Measurements from ENCODE around the gene MADCAM1. TPM values are rescaled to one million over a fixed set of nuclear protein-coding genes. Genes with fewer than 3 reads are reported as not detected.

The MADCAM1 gene
- total and polyA plus RNA-seq, 2 of the 8 experiments (the other 6 are each of a cell fraction or from before 2014, with no cell fraction given) = 2.3 to 3.0 TPM

- 91% methylated on average over 24 of the region's 89 CpGs; no CpG with 5 or more reads in 1 of the 2 experiments for WGBS, 2 experiments (ENCODE audit: extremely low coverage in 1 of 2, insufficient coverage in 1 of 2, insufficient read length in 1 of 2, insufficient replicate concordance in 2 of 2, low coverage in 1 of 2, low lambda C conversion rate in 2 of 2, missing lambda C conversion rate in 1 of 2)
- H3K56ac ChIP-seq (replicated peaks; ENCODE audit: insufficient read length, low read depth, low read length) = no peak overlapping the region
- H3K4me1 ChIP-seq (replicated peaks in 1 of 4; ENCODE audit: control insufficient read depth in 3 of 4, insufficient read depth in 4 of 4, low read length in 3 of 4) = peaks cover 1 to 10% (median 2%) of the 10 kb centered on the region in 4 experiments; a peak in 3 of 7 replicates
- no peaks in the 10 kb centered on the region for H3K36me3 ChIP-seq (ENCODE audit: control insufficient read depth in 2 of 4, insufficient read depth in 4 of 4, low read length in 3 of 4)
- H3K9me3 ChIP-seq (ENCODE audit: insufficient read depth in 2 of 2, low read depth in 1 of 2, low read length in 1 of 2) = peaks cover 0 to 2% of the 10 kb centered on the region in 2 experiments; a peak in 1 of 4 replicates
- H3K79me2 ChIP-seq (ENCODE audit: control insufficient read depth in 1 of 2, insufficient read depth in 2 of 2, low read length in 2 of 2) = no peaks in the 10 kb centered on the region
- H3K14ac ChIP-seq (ENCODE audit: insufficient read length) = no peak overlapping the region
- H2AK5ac ChIP-seq (ENCODE audit: low read depth, low read length) = no peak overlapping the region
- no peak overlapping the region for H2BK12ac ChIP-seq (ENCODE audit: low read depth, low read length)
- no peak overlapping the region for H4K91ac ChIP-seq (replicated peaks; ENCODE audit: insufficient read length, low read length)
- H3K27me3 ChIP-seq (replicated peaks in 1 of 4; ENCODE audit: control insufficient read depth in 3 of 4, extremely low read depth in 1 of 4, insufficient read depth in 3 of 4, low read length in 3 of 4) = peaks cover 7 to 32% (median 27%) of the 10 kb centered on the region in 4 experiments
- H3K79me1 ChIP-seq (ENCODE audit: low read depth, low read length) = no peaks in the 10 kb centered on the region
- H4K8ac ChIP-seq (ENCODE audit: extremely low read depth, insufficient read depth, low read length) = no peak overlapping the region
- H2AFZ ChIP-seq (ENCODE audit: low read length) = no peak overlapping the region
- FAIRE-seq (no peak), DNase-seq (ENCODE audit: low read depth in 1 of 2, low spot score in 2 of 2) (no peak)
- POLR2A ChIA-PET (ENCODE audit: partially characterized antibody) = no interaction called here
- H3K4me2 ChIP-seq (ENCODE audit: insufficient read depth in 1 of 2, low read depth in 2 of 2, low read length in 2 of 2) = no peak overlapping the region; a peak in 1 of 4 replicates
- CTCF ChIA-PET (ENCODE audit: partially characterized antibody) = no interaction called here
- H3K23ac ChIP-seq (ENCODE audit: insufficient read length) = no peak overlapping the region
- no peak overlapping the region for H2BK5ac ChIP-seq (ENCODE audit: low read depth, low read length)
- no peak overlapping the region for H4K5ac ChIP-seq (ENCODE audit: insufficient read length, low read depth, low read length)
- TF ChIP-seq MAX (IDR thresholded peaks at IDR 0.05) (no peak), CTBP2 (IDR thresholded peaks at IDR 0.05; ENCODE audit: borderline replicate concordance, insufficient read depth, insufficient read length, low read length) (no peak), ATF3 (IDR thresholded peaks at IDR 0.05; ENCODE audit: insufficient read depth, low read depth, low read length) (no peak), GTF2F1 (IDR thresholded peaks at IDR 0.05; ENCODE audit: borderline replicate concordance, low read depth, low read length) (no peak), HDAC6 (IDR thresholded peaks at IDR 0.05; ENCODE audit: low read depth, low read length) (no peak), POLR2AphosphoS5 (IDR thresholded peaks at IDR 0.05; ENCODE audit: low read depth, low read length) (no peak)
- H3K4ac ChIP-seq (replicated peaks; ENCODE audit: insufficient read length, low read depth, low read length) = no peak overlapping the region
- H2BK20ac ChIP-seq (ENCODE audit: low read length) = no peak overlapping the region
- peaks cover 0 to 2% of the 10 kb centered on the region in 2 experiments for H4K20me1 ChIP-seq (replicated peaks in 1 of 2; ENCODE audit: control insufficient read depth in 1 of 2, insufficient read depth in 2 of 2, low read length in 2 of 2)
- no peak overlapping the region for H3K18ac ChIP-seq (ENCODE audit: extremely low read depth, low read length)
- H2BK15ac ChIP-seq (ENCODE audit: low read length) = no peak overlapping the region
- H3K9ac ChIP-seq (replicated peaks in 1 of 4; ENCODE audit: extremely low read depth in 1 of 4, low read depth in 3 of 4, low read length in 3 of 4) = no peak overlapping the region
- H2BK120ac ChIP-seq (replicated peaks; ENCODE audit: low read depth, low read length) = no peak overlapping the region
- H3K4me3 ChIP-seq (ENCODE audit: extremely low read depth in 1 of 4, insufficient read depth in 2 of 4, low read depth in 3 of 4, low read length in 4 of 4) = no peak overlapping the region
- peaks cover 6% of the 10 kb centered on the region; the same call in 1 of the 2 replicates for H3K23me2 ChIP-seq (ENCODE audit: low read depth, low read length)
- H3K27ac ChIP-seq (ENCODE audit: low read depth, low read length) = no peak overlapping the region
Observed at GRCh38 chr19:458091-459042, 37.9 kb upstream of the MADCAM1 start.
